Left lung (tissue), 10 donors: ENCODE results near the gene SAMD10. TPM values are rescaled to one million over a fixed set of nuclear protein-coding genes. Genes with fewer than 3 reads are reported as not detected.
"Not testable (repeated sequence)": the region's sequence is repeated elsewhere in the genome, so short reads cannot be mapped to it uniquely, and the experiment has no call there.

Experiments used
- ATAC-seq: fragments of 200-7000 bp; cut with Tn5 transposase; one replicate; pipeline ENCODE4 v1.9.1; 2020; ENCODE audit warnings: moderate library complexity
- DNase-seq, 4 donors: peaks; one replicate each; pipeline ENCODE4 v3.0.0-alpha.2; 2013 to 2020
- H3K27ac ChIP-seq, 2 donors: fragments of 200-600 bp; sonication (generic) in 1 of 2; one replicate each; pipeline versions ENCODE4 v1.5.0 to v1.8.0; 2020 to 2021
- H3K27me3 ChIP-seq, 2 donors: fragments of 200-600 bp; sonication (generic) in 1 of 2; one replicate each; pipeline versions ENCODE4 v1.5.0 to v1.8.0; 2020 to 2021
- H3K36me3 ChIP-seq, 2 donors: fragments of 200-600 bp; sonication (generic) in 1 of 2; one replicate each; pipeline versions ENCODE4 v1.5.0 to v1.8.0; 2020 to 2021
- H3K4me1 ChIP-seq, 2 donors: fragments of 200-600 bp; one replicate each; pipeline ENCODE4 v1.8.0; 2021
- H3K4me3 ChIP-seq, 2 donors: fragments of 200-600 bp; sonication (generic) in 1 of 2; one replicate each; pipeline versions ENCODE4 v1.5.0 to v1.8.0; 2020 to 2021; ENCODE audit warnings: mild to moderate bottlenecking in 1 of 2
- H3K9me3 ChIP-seq, 2 donors: fragments of 200-600 bp; sonication (generic) in 1 of 2; one replicate each; pipeline versions ENCODE4 v1.5.0 to v1.8.0; 2020 to 2021
- CTCF ChIP-seq, 2 donors: fragments of 200-600 bp; sonication (generic) in 1 of 2; IDR thresholded peaks; one replicate each; pipeline versions ENCODE4 v1.5.0 to v1.8.0; 2021; ENCODE audit warnings: antibody characterized with exemption in 2 of 2
- intact Hi-C, 2 donors: fragments of 100-400 bp; cut with DNase I; formaldehyde crosslinking; loops; one replicate each; pipeline versions ENCODE4 v1.11.2 to v1.14.2; 2022
- polyA plus RNA-seq, 6 donors: library from polyadenylated mRNA; unstranded; fragments of 120-200 nt; gene quantifications; one replicate each; pipeline ENCODE4 v1.2.1, GENCODE V29; 2013; ENCODE audit not compliant: insufficient read length in 6 of 6
- total RNA-seq, 2 donors: library from RNA; stranded (reverse); fragmentation: NEBNext Ultra II Directional; extraction: Animal tissue kit (Norgen Biotek cat#: 25700); gene quantifications; one replicate each; pipeline ENCODE4 v1.2.1, GENCODE V29; 2021
- donor health status: DM: no; HTN: yes; CAD: no.
- donor health status: DM: no; HTN: no; CAD: no.

Gene SAMD10
- total and polyA plus RNA-seq, 8 donors, result 4.6 to 10.5 (median 7.1) TPM

DNA sequence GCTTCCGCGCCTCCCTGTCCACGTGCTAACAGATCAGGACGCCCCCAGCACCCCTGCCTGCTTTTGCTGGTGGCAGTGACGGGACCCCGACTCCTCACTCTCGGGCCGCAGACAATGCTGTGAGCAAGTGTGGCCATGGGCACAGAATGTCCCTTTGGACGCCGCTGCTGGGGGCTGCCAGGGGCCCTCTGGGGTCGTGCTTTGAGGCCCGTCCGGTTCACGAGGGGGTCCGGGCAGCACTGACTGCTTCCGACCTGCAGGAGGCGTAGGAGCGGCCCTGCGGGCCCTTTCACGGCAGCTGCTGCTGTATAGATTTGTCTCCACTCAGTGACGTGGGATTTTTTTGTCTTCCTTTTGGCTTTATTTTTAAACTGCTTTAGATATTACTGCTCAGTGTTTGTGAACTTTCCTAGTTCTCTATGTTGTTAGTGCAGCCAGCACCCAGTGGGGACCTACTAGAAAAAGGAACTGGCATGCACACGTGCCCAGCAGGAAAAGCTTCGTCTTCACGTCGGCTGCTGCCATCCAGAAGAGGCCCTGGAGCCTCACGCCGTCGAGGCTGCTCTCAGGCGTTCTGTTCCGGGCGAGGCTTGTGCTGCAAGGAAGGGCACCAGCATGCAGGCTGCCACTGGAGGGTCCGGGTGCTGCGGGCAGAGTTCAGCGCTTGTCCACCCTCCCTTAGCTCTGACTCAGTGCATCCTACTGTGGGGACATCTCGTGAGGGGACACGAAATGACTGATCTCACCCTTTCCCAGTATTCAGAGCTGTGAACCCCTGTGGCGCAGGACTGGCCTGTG is 45.0 kb downstream of the SAMD10 start:
- Histone ChIP-seq H3K9me3 (no peaks in the 10 kb centered on the region), H3K27ac (no peak overlapping the region), H3K36me3 (peaks cover 0 to 100% of the 10 kb centered on the region in 2 donors), H3K4me3 (no peak overlapping the region), H3K27me3 (no peaks in the 10 kb centered on the region), H3K4me1 (peaks cover 0 to 8% of the 10 kb centered on the region in 2 donors)
- TF ChIP-seq CTCF (IDR thresholded peaks at IDR 0.05), result no peak
- intact Hi-C loops, result no loop called here
- DNase-seq (no peak), ATAC-seq (no peak)

DNA sequence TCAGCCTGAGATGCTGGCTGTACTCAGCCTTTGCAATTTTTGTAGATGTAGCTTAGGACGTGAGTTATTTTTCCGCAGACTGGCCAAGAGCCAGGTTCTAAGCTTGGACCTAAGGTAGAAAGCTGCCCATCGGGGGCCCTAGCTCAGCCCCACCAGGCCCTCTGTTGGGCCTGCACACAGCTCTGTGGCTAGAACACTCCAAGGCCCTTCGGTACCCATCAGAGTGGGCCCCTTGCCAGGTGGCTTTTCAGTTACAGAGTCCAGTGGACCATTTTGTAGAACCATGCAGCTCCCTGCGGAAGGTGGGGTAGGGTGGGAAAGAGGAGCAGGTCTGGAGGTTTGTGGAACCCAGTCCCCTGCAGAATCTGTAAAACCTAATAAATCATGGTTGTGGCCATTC is 45.8 kb downstream of the SAMD10 start:
- H3K36me3 ChIP-seq, result peaks cover 0 to 100% of the 10 kb centered on the region in 2 donors
- H3K27me3 ChIP-seq, result no peaks in the 10 kb centered on the region
- no peak overlapping the region for H3K27ac ChIP-seq
- no peak for TF ChIP-seq CTCF (IDR thresholded peaks at IDR 0.05)
- no peak for DNase-seq
- intact Hi-C loops, result no loop called here
- H3K9me3 ChIP-seq, result no peaks in the 10 kb centered on the region
- ATAC-seq, result no peak
- peaks cover 0 to 3% of the 10 kb centered on the region in 2 donors for H3K4me1 ChIP-seq
- no peak overlapping the region for H3K4me3 ChIP-seq

DNA sequence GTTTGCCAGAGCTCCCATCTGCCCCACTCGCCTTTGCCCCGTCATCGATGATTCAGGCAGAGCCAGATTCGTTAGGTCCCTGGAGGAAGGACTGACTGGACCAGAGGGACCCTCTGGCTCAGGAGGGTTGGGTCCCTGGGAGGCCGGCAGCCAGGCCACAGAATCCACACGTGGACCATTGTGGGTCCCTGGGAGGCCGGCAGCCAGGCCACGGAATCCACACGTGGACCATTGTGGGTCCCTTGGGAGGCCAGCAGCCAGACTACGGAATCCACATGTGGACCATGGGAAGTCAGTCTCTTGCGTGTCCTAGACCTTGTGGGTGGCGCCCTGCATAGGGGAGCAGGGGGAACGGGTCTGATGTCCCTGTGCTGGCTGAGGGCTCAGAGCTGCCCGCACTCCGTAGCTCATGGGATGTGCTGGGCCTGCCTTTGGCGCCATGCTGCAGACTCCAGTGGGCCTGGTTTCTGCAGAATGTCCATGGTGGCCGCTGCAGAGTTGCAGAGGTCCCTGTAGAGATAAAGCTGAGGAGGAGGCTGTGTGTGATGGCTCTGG is 46.8 kb downstream of the SAMD10 start:
- no peak for TF ChIP-seq CTCF (IDR thresholded peaks at IDR 0.05)
- Histone ChIP-seq H3K36me3 (peaks cover 0 to 100% of the 10 kb centered on the region in 2 donors), H3K9me3 (no peaks in the 10 kb centered on the region), H3K27me3 (no peaks in the 10 kb centered on the region), H3K27ac (no peak overlapping the region), H3K4me3 (no peak overlapping the region), H3K4me1 (no peaks in the 10 kb centered on the region)
- ATAC-seq, result no peak
- intact Hi-C loops, result no loop called here
- no peak for DNase-seq

DNA sequence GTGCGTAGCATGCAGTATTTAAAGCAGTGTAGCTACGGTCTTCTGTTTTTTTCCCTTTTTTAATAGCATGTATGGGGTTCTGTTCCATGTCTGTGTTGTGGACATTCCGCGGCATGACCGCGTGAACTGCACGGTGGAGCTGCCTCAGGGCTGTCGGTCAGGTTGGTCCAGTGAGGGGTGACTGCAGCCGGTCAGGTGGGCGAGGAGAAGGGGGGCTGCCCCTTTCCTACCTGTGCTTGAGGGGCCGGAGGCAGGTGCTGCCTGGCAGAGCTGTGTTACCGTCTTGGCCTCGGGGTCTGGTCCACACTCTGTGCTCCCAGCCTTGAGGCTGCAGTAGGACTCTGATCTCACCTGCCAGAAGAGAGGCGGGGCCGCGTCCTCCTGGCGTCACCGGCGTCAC is 47.7 kb downstream of the SAMD10 start:
- no peak overlapping the region for H3K4me3 ChIP-seq
- no peaks in the 10 kb centered on the region for H3K27me3 ChIP-seq
- no peaks in the 10 kb centered on the region for H3K4me1 ChIP-seq
- H3K9me3 ChIP-seq, result no peaks in the 10 kb centered on the region
- intact Hi-C loops, result no loop called here
- H3K36me3 ChIP-seq, result peaks cover 0 to 94% of the 10 kb centered on the region in 2 donors
- no peak overlapping the region for H3K27ac ChIP-seq
- DNase-seq (no peak), ATAC-seq (no peak)
- TF ChIP-seq CTCF (IDR thresholded peaks at IDR 0.05), result no peak

DNA sequence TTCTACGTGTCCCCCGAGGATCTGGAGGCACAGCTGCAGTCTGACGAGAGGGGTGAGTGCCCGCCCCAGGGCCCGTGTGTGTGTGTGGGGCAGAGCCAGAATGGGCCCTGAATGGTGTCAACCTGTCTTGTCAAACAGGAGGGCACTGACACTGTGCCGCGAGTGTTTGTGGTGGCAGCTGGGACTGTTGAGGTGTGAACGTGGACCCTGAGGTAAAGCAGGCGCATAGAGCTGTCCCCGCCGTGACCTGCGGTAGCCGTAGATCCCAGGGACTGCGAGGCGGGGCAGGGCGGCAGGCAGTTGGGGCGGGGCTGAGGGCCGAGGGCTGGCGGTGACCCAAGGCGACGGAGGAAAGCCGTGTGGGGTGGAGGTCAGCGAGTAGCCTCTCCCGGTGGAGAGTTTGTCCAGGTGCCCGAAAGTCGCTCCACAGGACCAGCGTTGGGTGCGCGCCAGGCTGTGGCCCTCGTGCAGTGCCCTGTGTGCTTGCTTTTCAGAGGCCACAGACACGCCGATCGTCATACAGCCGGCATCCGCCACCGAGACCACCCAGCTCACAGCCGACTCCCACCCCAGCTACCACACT is 48.4 kb downstream of the SAMD10 start:
- ATAC-seq, result no peak
- Histone ChIP-seq H3K27ac (no peak overlapping the region), H3K9me3 (no peaks in the 10 kb centered on the region), H3K4me1 (no peaks in the 10 kb centered on the region), H3K27me3 (no peaks in the 10 kb centered on the region), H3K4me3 (no peak overlapping the region), H3K36me3 (peaks cover 0 to 91% of the 10 kb centered on the region in 2 donors)
- no peak for DNase-seq
- no peak for TF ChIP-seq CTCF (IDR thresholded peaks at IDR 0.05)
- intact Hi-C loops, result no loop called here

DNA sequence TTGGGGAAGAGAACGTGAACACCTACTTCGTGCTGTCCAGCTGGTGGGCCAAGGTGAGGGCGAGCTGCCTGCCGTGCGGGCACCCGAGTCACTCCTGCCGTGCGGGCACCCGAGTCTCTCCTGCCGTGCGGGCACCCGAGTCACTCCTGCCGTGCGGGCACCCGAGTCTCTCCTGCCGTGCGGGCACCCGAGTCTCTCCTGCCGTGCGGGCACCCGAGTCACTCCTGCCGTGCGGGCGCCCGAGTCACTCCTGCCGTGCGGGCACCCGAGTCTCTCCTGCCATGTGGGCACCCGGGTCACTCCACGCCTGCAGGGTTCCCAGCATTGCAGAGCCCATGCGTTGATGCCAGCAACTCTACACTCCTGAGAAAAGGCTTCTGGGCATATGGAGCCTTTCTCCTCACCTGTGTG is 50.0 kb downstream of the SAMD10 start:
- DNase-seq, intact Hi-C loops, H3K27ac ChIP-seq, H3K4me3 ChIP-seq, H3K27me3 ChIP-seq, ATAC-seq, H3K9me3 ChIP-seq, H3K4me1 ChIP-seq: not testable (repeated sequence)
- H3K36me3 ChIP-seq, result peaks cover 0 to 82% of the 10 kb centered on the region in 2 donors
